OCI-LY7 (cell line): ENCODE measurements around the gene PODXL2.

Experiments used
- CTCF ChIP-seq: fragments of 200-600 bp; sonication (generic); conservative IDR thresholded peaks from 2 replicates; pipeline ENCODE4 v1.5.1; 2014; ENCODE audit warnings: mild to moderate bottlenecking, antibody characterized with exemption, low read length, moderate library complexity, mixed read lengths
- EZH2phosphoT487 ChIP-seq: fragments of 200-600 bp; sonication (generic); IDR thresholded peaks from 2 replicates; pipeline ENCODE4 v1.6.1; 2018; ENCODE audit warnings: low read depth, borderline replicate concordance, mild to moderate bottlenecking, mixed run types, antibody characterized with exemption, low read length, moderate library complexity, mixed read lengths

- TF ChIP-seq CTCF, result no peak
- TF ChIP-seq EZH2phosphoT487, result no peak
These were observed 18.8 kb downstream of the PODXL2 start for GRCh38 chr3:127647845-127648204.
